HG03095 (cell line): ENCODE results near the gene FMN2.
"Not testable (repeated sequence)": the region's sequence is repeated elsewhere in the genome, so short reads cannot be mapped to it uniquely, and the experiment has no call there.

Experiments
- ATAC-seq: cut with Tn5 transposase; IDR thresholded peaks from one replicate; pipeline ENCODE4 v1.9.1; 2021; ENCODE audit warnings: moderate library complexity; ENCODE audit not compliant: unreplicated experiment

Gene FMN2

GRCh38 chr1:240134596-240134995, 42.9 kb downstream of the FMN2 start:
- no peak for ATAC-seq

GRCh38 chr1:240136402-240136801, 44.7 kb downstream of the FMN2 start:
- ATAC-seq: no peak

- ATAC-seq: no peak
Measured at GRCh38 chr1:240138867-240139266, 47.2 kb downstream of the FMN2 start.

GRCh38 chr1:240139511-240139910, 47.8 kb downstream of the FMN2 start:
- ATAC-seq: no peak

- no peak for ATAC-seq
Measured at GRCh38 chr1:240145120-240145519, 53.4 kb downstream of the FMN2 start.

- ATAC-seq: no peak
Measured at GRCh38 chr1:240148333-240148732, 56.6 kb downstream of the FMN2 start.

- no peak for ATAC-seq
Measured at GRCh38 chr1:240149484-240150094, 57.9 kb downstream of the FMN2 start.

GRCh38 chr1:240151136-240151735, 59.6 kb downstream of the FMN2 start:
- ATAC-seq: no peak

GRCh38 chr1:240152611-240153297, 61.1 kb downstream of the FMN2 start:
- ATAC-seq: no peak

- ATAC-seq: no peak
Measured at GRCh38 chr1:240155605-240156004, 63.9 kb downstream of the FMN2 start.

GRCh38 chr1:240164742-240165141, 73.1 kb downstream of the FMN2 start:
- no peak for ATAC-seq

GRCh38 chr1:240169188-240169587, 77.5 kb downstream of the FMN2 start:
- ATAC-seq: no peak

- no peak for ATAC-seq
Measured at GRCh38 chr1:240170266-240170665, 78.6 kb downstream of the FMN2 start.

- ATAC-seq: no peak
Measured at GRCh38 chr1:240170806-240171205, 79.1 kb downstream of the FMN2 start.

- no peak for ATAC-seq
Measured at GRCh38 chr1:240171907-240172306, 80.2 kb downstream of the FMN2 start.

GRCh38 chr1:240173836-240174235, 82.2 kb downstream of the FMN2 start:
- no peak for ATAC-seq

- no peak for ATAC-seq
Measured at GRCh38 chr1:240174734-240175133, 83.1 kb downstream of the FMN2 start.

- ATAC-seq: no peak
Measured at GRCh38 chr1:240178366-240178765, 86.7 kb downstream of the FMN2 start.

GRCh38 chr1:240184682-240185081, 93.0 kb downstream of the FMN2 start:
- ATAC-seq: not testable (repeated sequence)

- ATAC-seq: no peak
Measured at GRCh38 chr1:240188139-240188538, 96.5 kb downstream of the FMN2 start.

GRCh38 chr1:240189386-240189989, 97.8 kb downstream of the FMN2 start:
- ATAC-seq: no peak

- no peak for ATAC-seq
Measured at GRCh38 chr1:240190881-240191401, 99.3 kb downstream of the FMN2 start.
